HepG2 (cell line): ENCODE results near the gene C2orf42. TPM values are rescaled to one million over a fixed set of nuclear protein-coding genes. Genes with fewer than 3 reads are reported as not detected.
A peak's percentile ranks its signal among the peaks of the same experiment; 100 is the strongest.

Source experiments
- CBFB ChIP-seq: sonication (generic); formaldehyde crosslinking; IDR thresholded peaks from 2 replicates; pipeline ENCODE4 v1.4.0; 2020; ENCODE audit warnings: missing genetic modification reagents
- FOXK2 ChIP-seq: fragments of 450-650 bp; IDR thresholded peaks from 2 replicates; pipeline ENCODE4 v1.6.1; 2016
- HDAC2 ChIP-seq: sonication (generic); formaldehyde crosslinking; IDR thresholded peaks from 2 replicates; pipeline ENCODE4 v1.4.0; 2020; ENCODE audit warnings: missing genetic modification reagents
- HDAC6 ChIP-seq: fragments of 200-600 bp; sonication (generic); IDR thresholded peaks from 2 replicates; pipeline ENCODE4 v1.7.0; 2017; ENCODE audit warnings: mild to moderate bottlenecking, antibody characterized with exemption, low read length, low read depth
- IRF2 ChIP-seq: IDR thresholded peaks from 2 replicates; pipeline ENCODE4 v1.6.1; 2018; ENCODE audit warnings: missing genetic modification reagents, missing compliant biosample characterization
- JUN ChIP-seq: sonication (generic); formaldehyde crosslinking; IDR thresholded peaks from 2 replicates; pipeline ENCODE4 v1.4.0; 2020; ENCODE audit warnings: mild to moderate bottlenecking, missing genetic modification reagents
- KLF11 ChIP-seq: IDR thresholded peaks from 2 replicates; pipeline ENCODE4 v1.6.1; 2016; ENCODE audit warnings: missing compliant biosample characterization
- NFKBIZ ChIP-seq: IDR thresholded peaks from 2 replicates; pipeline ENCODE4 v1.6.1; 2018; ENCODE audit warnings: missing genetic modification reagents, missing compliant biosample characterization
- NFRKB ChIP-seq: fragments of 450-650 bp; IDR thresholded peaks from 2 replicates; pipeline ENCODE4 v1.6.1; 2017
- POLR2A ChIP-seq, 2 experiments: IDR thresholded peaks; 2 replicates each; pipeline ENCODE4 v1.6.1; 2011; ENCODE audit warnings: low read depth in 2 of 2, low read length in 2 of 2, mild to moderate bottlenecking in 1 of 2, moderate library complexity in 1 of 2; ENCODE audit not compliant: insufficient read depth in 1 of 2
- SMAD9 ChIP-seq: sonication (generic); formaldehyde crosslinking; IDR thresholded peaks from 2 replicates; pipeline ENCODE4 v1.5.1; 2020; ENCODE audit warnings: mild to moderate bottlenecking, missing genetic modification reagents
- SNRNP70 ChIP-seq: fragments of 200-400 bp; formaldehyde crosslinking; IDR thresholded peaks from 2 replicates; pipeline ENCODE4 v1.6.1; 2017; ENCODE audit warnings: mild to moderate bottlenecking, low read depth, low read length, moderate library complexity
- TP53 ChIP-seq: sonication (generic); formaldehyde crosslinking; conservative IDR thresholded peaks from 2 replicates; pipeline ENCODE4 v1.4.0; 2020; ENCODE audit warnings: missing genetic modification reagents
- U2AF2 ChIP-seq: fragments of 200-400 bp; formaldehyde crosslinking; IDR thresholded peaks from 2 replicates; pipeline ENCODE4 v1.6.1; 2017; ENCODE audit warnings: low read depth, mild to moderate bottlenecking, low read length
- ZFP37 ChIP-seq: sonication (generic); formaldehyde crosslinking; IDR thresholded peaks from 2 replicates; pipeline ENCODE4 v1.4.0; 2020; ENCODE audit warnings: missing genetic modification reagents, borderline replicate concordance
- ZNF235 ChIP-seq: sonication (generic); formaldehyde crosslinking; IDR thresholded peaks from 2 replicates; pipeline ENCODE4 v1.8.1; 2023; ENCODE audit warnings: mild to moderate bottlenecking, missing genetic modification reagents, borderline replicate concordance
- ZNF296 ChIP-seq: sonication (generic); formaldehyde crosslinking; conservative IDR thresholded peaks from 2 replicates; pipeline ENCODE4 v1.5.0; 2020; ENCODE audit warnings: mild to moderate bottlenecking, missing genetic modification reagents
- ZNF33B ChIP-seq: sonication (generic); formaldehyde crosslinking; IDR thresholded peaks from 2 replicates; pipeline ENCODE4 v1.5.1; 2020; ENCODE audit warnings: mild to moderate bottlenecking, missing genetic modification reagents
- ZNF382 ChIP-seq: sonication (generic); formaldehyde crosslinking; IDR thresholded peaks from 2 replicates; pipeline ENCODE4 v1.5.0; 2020; ENCODE audit warnings: missing genetic modification reagents, mild to moderate bottlenecking, borderline replicate concordance
- ZNF383 ChIP-seq: sonication (generic); formaldehyde crosslinking; IDR thresholded peaks from 2 replicates; pipeline ENCODE4 v1.4.0; 2020; ENCODE audit warnings: missing genetic modification reagents, mild to moderate bottlenecking, borderline replicate concordance
- ZNF547 ChIP-seq: sonication (generic); formaldehyde crosslinking; IDR thresholded peaks from 2 replicates; pipeline ENCODE4 v1.5.1; 2020; ENCODE audit warnings: mild to moderate bottlenecking, missing genetic modification reagents
- ZNF713 ChIP-seq: sonication (generic); formaldehyde crosslinking; IDR thresholded peaks from 2 replicates; pipeline ENCODE4 v1.4.0; 2020; ENCODE audit warnings: mild to moderate bottlenecking, missing genetic modification reagents
- polyA plus RNA-seq, 8 experiments: library from polyadenylated mRNA; depleted of rRNA in 3 of 8; stranded (reverse) in 7 of 8; unstranded in 1 of 8; fragments of >200 nt; fragmentation: Illumina TruSeq in 4 of 8; extraction: Trizol in 4 of 8; gene quantifications; 2 replicates each; pipeline versions ENCODE4 v1.2.1 to v1.2.3, GENCODE V29; 2011 to 2016; ENCODE audit warnings: low read depth in 4 of 8, missing spikeins in 1 of 8, mixed read lengths in 1 of 8; ENCODE audit not compliant: insufficient read depth in 1 of 8
- total RNA-seq, 5 experiments: library from RNA; depleted of rRNA; stranded (reverse); fragments of >200 nt; fragmentation: Illumina TruSeq; extraction: Trizol; gene quantifications; 2 replicates each; pipeline ENCODE4 v1.2.3, GENCODE V29; 2016; ENCODE audit warnings: low read depth in 1 of 5
- TF ChIP-seq, protein P1 (sequence below): sonication (generic); formaldehyde crosslinking; IDR thresholded peaks from 2 replicates; pipeline ENCODE4 v1.4.0; 2020; ENCODE audit warnings: mild to moderate bottlenecking, missing genetic modification reagents
- TF ChIP-seq, protein P2 (sequence below): IDR thresholded peaks from 2 replicates; pipeline ENCODE4 v1.4.0; 2020; ENCODE audit warnings: mild to moderate bottlenecking, missing genetic modification reagents
- TF ChIP-seq, protein P3 (sequence below): sonication (generic); formaldehyde crosslinking; IDR thresholded peaks from 2 replicates; pipeline ENCODE4 v1.4.0; 2020; ENCODE audit warnings: missing genetic modification reagents, mild to moderate bottlenecking, borderline replicate concordance

Gene C2orf42
- total and polyA plus RNA-seq, 2 of the 13 experiments (the other 11 are each of a cell fraction or from before 2014, with no cell fraction given) = 9.3 to 9.9 TPM

DNA sequence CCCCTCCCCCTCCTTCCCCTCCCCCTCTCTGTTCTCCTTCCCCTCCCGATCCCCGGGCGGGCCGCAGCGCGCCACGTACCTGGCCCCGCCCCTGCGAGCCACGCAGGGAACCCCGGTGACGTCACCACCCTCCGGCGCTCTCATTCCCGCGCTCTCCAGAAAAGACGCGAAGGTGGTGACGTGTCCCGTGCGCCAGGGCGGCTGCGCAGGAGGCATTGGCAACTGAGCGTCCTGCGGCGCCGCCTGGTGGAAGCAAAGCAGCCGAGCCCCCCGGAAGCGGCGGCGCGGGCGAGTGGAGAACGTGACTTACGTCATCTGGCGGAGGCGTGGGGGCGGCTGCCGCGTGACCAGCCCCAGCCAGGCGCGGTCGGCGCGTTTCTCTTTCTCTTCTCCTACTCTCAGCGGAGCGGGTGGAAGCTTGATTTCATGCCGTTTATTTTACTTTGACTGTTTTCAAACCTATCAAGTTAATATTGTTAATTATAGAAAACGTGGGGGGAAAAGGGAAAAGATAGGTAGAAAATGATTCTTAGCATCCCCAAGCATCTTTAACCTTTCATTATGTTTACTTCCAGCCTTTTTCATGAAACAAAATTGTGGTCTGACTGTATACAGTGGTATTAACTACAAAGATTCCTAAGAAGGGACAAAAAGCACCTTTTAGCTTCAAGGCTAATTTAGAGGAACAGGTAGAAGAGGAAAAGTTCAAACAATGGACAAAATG, 48.1 kb downstream of the C2orf42 start (continued):
- no peak; the same call in 1 of the 2 replicates for TF ChIP-seq ZNF235 (CRISPR knock-in tag)
- peak; percentile 86; the same call in 1 of the 2 replicates for TF ChIP-seq ZNF33B (CRISPR knock-in tag)
- peak; percentile 98 for TF ChIP-seq KLF11 (CRISPR knock-in tag)
- peak; percentile 100 for TF ChIP-seq IRF2
- peak; percentile 99 for TF ChIP-seq JUN (CRISPR knock-in tag)
- TF ChIP-seq SNRNP70 = no peak
- TF ChIP-seq SMAD9 (CRISPR knock-in tag) = no peak
- peak; percentile 83 for TF ChIP-seq U2AF2
- TF ChIP-seq ZFP37 (CRISPR knock-in tag) = peak; percentile 97
- peak; percentile 97 for TF ChIP-seq CBFB (CRISPR knock-in tag)
- peak; percentile 97 for TF ChIP-seq HDAC2 (CRISPR knock-in tag)
- TF ChIP-seq, protein P1, sequence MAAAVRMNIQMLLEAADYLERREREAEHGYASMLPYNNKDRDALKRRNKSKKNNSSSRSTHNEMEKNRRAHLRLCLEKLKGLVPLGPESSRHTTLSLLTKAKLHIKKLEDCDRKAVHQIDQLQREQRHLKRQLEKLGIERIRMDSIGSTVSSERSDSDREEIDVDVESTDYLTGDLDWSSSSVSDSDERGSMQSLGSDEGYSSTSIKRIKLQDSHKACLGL (CRISPR knock-in tag) = peak; percentile 74; the same call in 1 of the 2 replicates
- TF ChIP-seq NFRKB = no peak
- TF ChIP-seq ZNF383 (CRISPR knock-in tag) = 0 out of 2 replicates have a peak, but pooled peaks have one; percentile 28
- TF ChIP-seq POLR2A (IDR thresholded peaks at IDR 0.05; ENCODE audit: insufficient read depth in 1 of 2, low read depth in 2 of 2, low read length in 2 of 2) = peak in 1 of 2 experiments; percentile 55; a peak in 2 of 4 replicates
- peak; percentile 44; the same call in 1 of the 2 replicates for TF ChIP-seq TP53 (CRISPR knock-in tag)
- TF ChIP-seq ZNF296 (CRISPR knock-in tag) = no peak
- TF ChIP-seq NFKBIZ (CRISPR knock-in tag) = peak; percentile 87
- TF ChIP-seq, protein P2, sequence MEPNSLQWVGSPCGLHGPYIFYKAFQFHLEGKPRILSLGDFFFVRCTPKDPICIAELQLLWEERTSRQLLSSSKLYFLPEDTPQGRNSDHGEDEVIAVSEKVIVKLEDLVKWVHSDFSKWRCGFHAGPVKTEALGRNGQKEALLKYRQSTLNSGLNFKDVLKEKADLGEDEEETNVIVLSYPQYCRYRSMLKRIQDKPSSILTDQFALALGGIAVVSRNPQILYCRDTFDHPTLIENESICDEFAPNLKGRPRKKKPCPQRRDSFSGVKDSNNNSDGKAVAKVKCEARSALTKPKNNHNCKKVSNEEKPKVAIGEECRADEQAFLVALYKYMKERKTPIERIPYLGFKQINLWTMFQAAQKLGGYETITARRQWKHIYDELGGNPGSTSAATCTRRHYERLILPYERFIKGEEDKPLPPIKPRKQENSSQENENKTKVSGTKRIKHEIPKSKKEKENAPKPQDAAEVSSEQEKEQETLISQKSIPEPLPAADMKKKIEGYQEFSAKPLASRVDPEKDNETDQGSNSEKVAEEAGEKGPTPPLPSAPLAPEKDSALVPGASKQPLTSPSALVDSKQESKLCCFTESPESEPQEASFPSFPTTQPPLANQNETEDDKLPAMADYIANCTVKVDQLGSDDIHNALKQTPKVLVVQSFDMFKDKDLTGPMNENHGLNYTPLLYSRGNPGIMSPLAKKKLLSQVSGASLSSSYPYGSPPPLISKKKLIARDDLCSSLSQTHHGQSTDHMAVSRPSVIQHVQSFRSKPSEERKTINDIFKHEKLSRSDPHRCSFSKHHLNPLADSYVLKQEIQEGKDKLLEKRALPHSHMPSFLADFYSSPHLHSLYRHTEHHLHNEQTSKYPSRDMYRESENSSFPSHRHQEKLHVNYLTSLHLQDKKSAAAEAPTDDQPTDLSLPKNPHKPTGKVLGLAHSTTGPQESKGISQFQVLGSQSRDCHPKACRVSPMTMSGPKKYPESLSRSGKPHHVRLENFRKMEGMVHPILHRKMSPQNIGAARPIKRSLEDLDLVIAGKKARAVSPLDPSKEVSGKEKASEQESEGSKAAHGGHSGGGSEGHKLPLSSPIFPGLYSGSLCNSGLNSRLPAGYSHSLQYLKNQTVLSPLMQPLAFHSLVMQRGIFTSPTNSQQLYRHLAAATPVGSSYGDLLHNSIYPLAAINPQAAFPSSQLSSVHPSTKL (CRISPR knock-in tag) = peak; percentile 94
- TF ChIP-seq ZNF547 = no peak; the same call in 1 of the 2 replicates
- TF ChIP-seq ZNF382 (CRISPR knock-in tag) = no peak
- no peak for TF ChIP-seq HDAC6
- TF ChIP-seq, protein P3, sequence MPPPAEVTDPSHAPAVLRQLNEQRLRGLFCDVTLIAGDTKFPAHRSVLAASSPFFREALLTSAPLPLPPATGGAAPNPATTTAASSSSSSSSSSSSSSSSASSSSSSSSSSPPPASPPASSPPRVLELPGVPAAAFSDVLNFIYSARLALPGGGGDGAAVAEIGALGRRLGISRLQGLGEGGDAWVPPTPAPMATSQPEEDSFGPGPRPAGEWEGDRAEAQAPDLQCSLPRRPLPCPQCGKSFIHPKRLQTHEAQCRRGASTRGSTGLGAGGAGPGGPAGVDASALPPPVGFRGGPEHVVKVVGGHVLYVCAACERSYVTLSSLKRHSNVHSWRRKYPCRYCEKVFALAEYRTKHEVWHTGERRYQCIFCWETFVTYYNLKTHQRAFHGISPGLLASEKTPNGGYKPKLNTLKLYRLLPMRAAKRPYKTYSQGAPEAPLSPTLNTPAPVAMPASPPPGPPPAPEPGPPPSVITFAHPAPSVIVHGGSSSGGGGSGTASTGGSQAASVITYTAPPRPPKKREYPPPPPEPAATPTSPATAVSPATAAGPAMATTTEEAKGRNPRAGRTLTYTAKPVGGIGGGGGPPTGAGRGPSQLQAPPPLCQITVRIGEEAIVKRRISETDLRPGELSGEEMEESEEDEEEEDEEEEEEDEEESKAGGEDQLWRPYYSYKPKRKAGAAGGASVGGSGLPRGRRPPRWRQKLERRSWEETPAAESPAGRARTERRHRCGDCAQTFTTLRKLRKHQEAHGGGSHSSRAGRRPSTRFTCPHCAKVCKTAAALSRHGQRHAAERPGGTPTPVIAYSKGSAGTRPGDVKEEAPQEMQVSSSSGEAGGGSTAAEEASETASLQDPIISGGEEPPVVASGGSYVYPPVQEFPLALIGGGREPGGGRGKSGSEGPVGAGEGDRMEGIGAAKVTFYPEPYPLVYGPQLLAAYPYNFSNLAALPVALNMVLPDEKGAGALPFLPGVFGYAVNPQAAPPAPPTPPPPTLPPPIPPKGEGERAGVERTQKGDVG (CRISPR knock-in tag) = peak; percentile 94
- peak; percentile 18; the same call in 1 of the 2 replicates for TF ChIP-seq FOXK2
- peak; percentile 77; the same call in 1 of the 2 replicates for TF ChIP-seq ZNF713 (CRISPR knock-in tag)
